DMS79 treated with DMSO at 0.1 percent for 48 hours (cell line): ENCODE results near the gene GGT1.
"Not testable (repeated sequence)": the region's sequence is repeated elsewhere in the genome, so short reads cannot be mapped to it uniquely, and the experiment has no call there.

Experiments
- DNase-seq: peaks from one replicate; lab custom pipeline; 2025; lab: John Stamatoyannopoulos, UW

Gene GGT1

GRCh38 chr22:24599958-24600715 lies 2.9 kb upstream of the GGT1 start:
- not testable (repeated sequence) for DNase-seq

DNA sequence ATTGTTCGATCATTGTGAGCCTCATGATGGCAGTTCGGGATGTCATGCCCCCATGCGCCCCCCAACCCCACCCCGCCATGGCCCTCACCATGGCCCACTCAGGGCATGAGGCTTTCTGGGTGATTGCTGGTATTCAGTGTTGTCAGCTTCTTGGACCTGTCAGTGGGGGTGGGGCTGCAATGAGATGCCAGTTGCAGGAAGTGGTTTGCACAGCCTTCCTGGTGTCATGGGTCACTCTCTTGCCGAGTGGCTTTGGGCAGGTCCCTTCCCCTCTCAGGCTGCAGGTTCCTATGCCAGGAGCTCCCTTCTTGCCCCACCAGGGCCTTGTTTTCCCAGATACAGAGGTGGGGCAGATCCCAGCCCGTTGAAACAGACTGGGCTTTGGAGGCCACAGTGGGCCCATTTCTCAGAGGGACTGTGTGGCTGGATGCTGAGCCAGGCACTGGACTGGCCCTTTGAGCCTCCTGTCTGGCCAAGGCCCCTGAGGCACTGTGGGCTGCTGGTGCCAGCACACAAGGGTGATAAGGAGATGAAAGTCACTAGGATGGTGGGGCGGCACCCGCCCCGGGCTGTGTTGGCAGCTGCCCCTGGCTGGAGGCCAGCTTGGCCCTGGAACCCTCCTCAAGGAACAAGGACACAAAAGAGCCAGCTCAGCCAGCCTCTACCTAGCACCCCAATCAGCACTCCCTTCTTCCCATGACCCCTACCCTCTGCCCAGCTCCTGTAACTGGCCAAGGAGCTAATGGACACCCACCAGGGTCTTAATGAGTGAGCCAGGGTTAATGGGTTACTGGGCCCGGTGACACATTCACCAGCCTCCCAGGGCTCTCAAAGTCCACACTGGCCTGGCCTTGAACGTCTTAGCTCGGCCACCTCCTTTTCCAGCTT lies 1.5 kb upstream of the GGT1 start:
- DNase-seq: peak; percentile 26

GRCh38 chr22:24602105-24602749 lies 766 bp upstream of the GGT1 start:
- not testable (repeated sequence) for DNase-seq

GRCh38 chr22:24603770-24604629 lies 1.0 kb downstream of the GGT1 start:
- not testable (repeated sequence) for DNase-seq

DNA sequence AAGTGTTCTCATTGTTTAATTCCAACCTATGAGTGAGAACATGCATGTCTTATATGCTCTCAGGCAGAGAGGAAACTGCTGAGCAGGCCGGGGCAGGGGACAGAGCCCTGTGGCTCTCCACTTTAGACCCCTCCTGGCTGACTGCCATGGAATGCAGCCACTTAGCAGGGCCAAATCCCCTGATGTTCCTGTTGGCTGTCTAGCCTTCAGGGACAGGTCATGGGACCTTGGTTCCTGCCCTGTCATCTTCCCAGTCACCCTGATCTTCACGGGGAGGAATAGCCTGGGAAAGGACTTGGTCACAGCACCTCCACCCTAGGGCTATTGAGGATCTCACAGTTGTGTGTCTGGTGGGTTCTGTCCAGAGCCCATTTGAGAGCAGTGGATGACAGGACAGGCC lies 3.3 kb downstream of the GGT1 start:
- DNase-seq: not testable (repeated sequence)

GRCh38 chr22:24607429-24607983 lies 4.5 kb downstream of the GGT1 start:
- not testable (repeated sequence) for DNase-seq

GRCh38 chr22:24608327-24608726 lies 5.3 kb downstream of the GGT1 start:
- not testable (repeated sequence) for DNase-seq

DNA sequence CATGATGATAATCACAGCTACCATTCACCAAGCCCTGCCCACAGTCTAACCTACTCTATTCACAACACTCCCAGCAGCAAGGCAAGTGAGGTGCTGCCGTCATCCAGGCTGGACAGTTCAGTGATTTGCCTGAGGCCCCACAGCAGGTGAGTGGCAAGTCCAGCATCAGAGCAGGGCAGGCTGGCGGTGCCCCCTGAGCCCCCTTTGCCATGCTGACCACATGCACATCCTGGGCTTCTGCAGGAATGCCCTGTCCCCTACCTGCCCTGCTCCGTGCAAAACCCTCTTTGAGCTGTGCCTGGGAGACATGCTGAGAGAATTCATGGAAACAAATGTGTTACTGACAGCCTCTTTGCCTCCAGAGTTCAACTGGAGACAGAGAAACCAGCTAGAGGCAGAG lies 6.9 kb downstream of the GGT1 start:
- not testable (repeated sequence) for DNase-seq

- DNase-seq: not testable (repeated sequence)
Observed at GRCh38 chr22:24614794-24615193, 11.8 kb downstream of the GGT1 start.

GRCh38 chr22:24621244-24621643 lies 18.3 kb downstream of the GGT1 start:
- not testable (repeated sequence) for DNase-seq

DNA sequence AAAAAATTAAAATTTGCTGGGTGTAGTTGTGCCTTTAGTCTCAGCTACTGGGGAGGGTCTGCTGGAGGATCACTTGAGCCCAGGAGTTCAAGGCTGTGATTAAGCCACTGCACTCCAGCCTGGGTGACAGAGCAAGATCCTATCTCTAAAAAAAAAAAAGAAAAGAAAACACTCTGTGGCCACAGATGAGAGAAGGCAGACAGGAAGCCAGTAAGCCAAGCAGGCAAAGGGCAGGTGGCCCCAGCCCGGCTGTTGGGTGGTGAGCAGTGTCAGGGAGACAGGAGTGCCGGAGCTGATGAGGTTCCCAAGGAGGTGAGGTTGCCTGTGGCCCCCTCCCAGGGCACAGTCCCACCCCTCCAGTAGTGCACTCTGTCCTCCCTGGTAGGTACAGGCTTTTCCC lies 19.6 kb downstream of the GGT1 start:
- not testable (repeated sequence) for DNase-seq

GRCh38 chr22:24627911-24628310 lies 24.9 kb downstream of the GGT1 start:
- DNase-seq: not testable (repeated sequence)

- DNase-seq: not testable (repeated sequence)
Observed at GRCh38 chr22:24629069-24629468, 26.1 kb downstream of the GGT1 start.

- not testable (repeated sequence) for DNase-seq
Observed at GRCh38 chr22:24630812-24631427, 27.9 kb downstream of the GGT1 start.

GRCh38 chr22:24631430-24632122 lies 28.6 kb downstream of the GGT1 start:
- not testable (repeated sequence) for DNase-seq

DNA sequence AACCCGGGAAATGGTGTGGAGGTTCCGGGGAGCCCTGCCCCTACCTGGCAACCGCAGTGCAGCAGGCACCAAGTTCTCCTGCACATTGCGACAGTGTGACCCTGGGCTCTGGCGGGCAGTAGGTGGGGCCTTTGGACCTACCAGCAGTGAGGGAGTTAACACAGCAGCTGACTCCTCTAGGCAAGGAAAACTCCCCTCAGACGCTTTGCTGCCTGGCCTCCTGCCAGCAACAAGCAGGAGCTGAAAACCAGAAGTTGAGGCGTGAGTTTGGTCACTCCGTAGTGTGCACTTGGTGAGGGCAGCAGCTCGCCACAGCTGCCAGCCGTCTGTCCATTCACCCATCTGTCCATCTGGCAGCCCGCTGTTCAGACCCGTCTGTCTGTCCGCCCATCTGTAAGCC lies 29.6 kb downstream of the GGT1 start:
- not testable (repeated sequence) for DNase-seq

- not testable (repeated sequence) for DNase-seq
Observed at GRCh38 chr22:24633231-24634023, 30.4 kb downstream of the GGT1 start.

DNA sequence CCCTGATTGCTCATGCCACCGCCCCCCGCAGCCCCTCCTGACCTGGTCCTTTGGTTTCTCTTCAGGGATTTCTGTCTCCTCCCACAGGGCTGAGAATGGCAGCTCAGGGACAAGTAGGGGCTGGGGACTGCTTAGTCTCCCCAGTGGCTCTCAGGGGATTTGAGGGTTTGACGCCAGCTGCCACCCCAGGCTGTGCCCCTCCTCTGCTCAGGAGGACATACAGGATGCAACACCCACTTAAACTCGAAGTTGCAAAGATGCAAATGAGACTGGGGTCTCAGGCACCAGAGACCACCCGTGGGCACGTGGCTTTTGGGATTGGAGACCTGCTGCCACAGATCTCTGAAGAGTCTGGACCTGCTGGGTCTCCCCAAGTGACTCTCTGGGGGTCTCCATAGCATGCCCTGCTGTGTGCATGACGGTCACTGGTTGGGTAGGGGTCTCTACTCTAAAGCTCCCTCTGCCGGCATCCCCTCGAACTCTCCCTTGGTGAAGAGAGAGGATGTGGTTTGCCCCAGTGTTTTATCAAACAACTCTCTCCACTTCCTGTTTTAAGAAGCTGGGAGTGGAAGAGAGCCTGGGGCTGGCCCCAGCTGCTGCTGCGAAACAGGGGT lies 31.9 kb downstream of the GGT1 start:
- not testable (repeated sequence) for DNase-seq

DNA sequence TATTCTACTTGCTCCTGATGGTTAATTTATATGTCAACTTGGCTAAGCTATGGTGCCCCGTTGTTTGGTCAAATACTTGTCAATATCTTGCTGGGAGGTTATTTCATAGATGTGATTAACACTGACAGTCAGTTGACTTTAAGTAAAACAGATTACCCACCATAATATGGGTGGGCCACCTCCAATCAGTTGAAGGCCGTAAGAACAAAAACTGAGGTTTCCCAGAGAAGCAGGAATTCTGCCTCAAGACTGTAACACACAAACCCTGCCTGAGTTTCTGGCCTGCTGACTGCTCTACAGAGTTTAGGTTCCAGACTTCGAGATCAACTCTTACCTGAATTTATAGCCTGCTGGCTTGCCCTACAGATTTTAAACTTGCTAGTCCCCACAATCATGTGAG lies 33.5 kb downstream of the GGT1 start:
- not testable (repeated sequence) for DNase-seq
